Stimulated activated CD8-positive, alpha-beta memory T cell treated with anti-CD3 and anti-CD28 coated beads, Interleukin-4, amount 100 ng/mL, for 4 hours (primary cell): ENCODE results near the gene CRACR2B.

ENCODE experiments used
- DNase-seq, 2 donors: peaks; one replicate each; pipeline ENCODE4 v3.0.0-alpha.2; 2020; ENCODE audit warnings: low read depth in 2 of 2, low spot score in 1 of 2

The CRACR2B gene

GRCh38 chr11:827897-828192, at the start of gene CRACR2B:
TSS of gene CRACR2B (plus strand) at chr11:827919. CDS start at chr11:828608, 689 bp downstream.
- DNase-seq = no peak

- DNase-seq = no peak
Measured at GRCh38 chr11:778976-779954, 48.5 kb upstream of the CRACR2B start.

GRCh38 chr11:779955-780532, 47.7 kb upstream of the CRACR2B start:
- DNase-seq = no peak

- DNase-seq = no peak
Measured at GRCh38 chr11:782264-783174, 45.2 kb upstream of the CRACR2B start.

- no peak for DNase-seq
Measured at GRCh38 chr11:783581-784015, 44.1 kb upstream of the CRACR2B start.

- DNase-seq = no peak
Measured at GRCh38 chr11:786235-787083, 41.3 kb upstream of the CRACR2B start.

- DNase-seq = no peak
Measured at GRCh38 chr11:787084-787675, 40.5 kb upstream of the CRACR2B start.

- no peak for DNase-seq
Measured at GRCh38 chr11:788009-788640, 39.6 kb upstream of the CRACR2B start.

GRCh38 chr11:788953-789940, 38.5 kb upstream of the CRACR2B start:
- DNase-seq = no peak

- no peak for DNase-seq
Measured at GRCh38 chr11:789943-790342, 37.8 kb upstream of the CRACR2B start, which contains the start of gene CEND1. TSS of gene CEND1 (minus strand) at chr11:790090. CDS start at chr11:788576, 1,514 bp downstream.

GRCh38 chr11:790721-791564, 36.8 kb upstream of the CRACR2B start:
- DNase-seq = no peak

- DNase-seq = no peak
Measured at GRCh38 chr11:791658-792534, 35.8 kb upstream of the CRACR2B start.

GRCh38 chr11:792535-792821, 35.2 kb upstream of the CRACR2B start:
- DNase-seq = no peak

- no peak for DNase-seq
Measured at GRCh38 chr11:792873-793272, 34.8 kb upstream of the CRACR2B start.

- DNase-seq = no peak
Measured at GRCh38 chr11:793556-793955, 34.2 kb upstream of the CRACR2B start.

GRCh38 chr11:794013-794765, 33.5 kb upstream of the CRACR2B start:
- DNase-seq = no peak
